ENCODE measurements around the gene PDCD1LG2. TPM values are rescaled to one million over a fixed set of nuclear protein-coding genes. Genes with fewer than 3 reads are reported as not detected.
A peak's percentile ranks its signal among the peaks of the same experiment; 100 is the strongest.

The PDCD1LG2 gene
- total RNA-seq, 6 experiments from 2014 or later = 0.49 to 2.4 (median 1.1) TPM

DNA sequence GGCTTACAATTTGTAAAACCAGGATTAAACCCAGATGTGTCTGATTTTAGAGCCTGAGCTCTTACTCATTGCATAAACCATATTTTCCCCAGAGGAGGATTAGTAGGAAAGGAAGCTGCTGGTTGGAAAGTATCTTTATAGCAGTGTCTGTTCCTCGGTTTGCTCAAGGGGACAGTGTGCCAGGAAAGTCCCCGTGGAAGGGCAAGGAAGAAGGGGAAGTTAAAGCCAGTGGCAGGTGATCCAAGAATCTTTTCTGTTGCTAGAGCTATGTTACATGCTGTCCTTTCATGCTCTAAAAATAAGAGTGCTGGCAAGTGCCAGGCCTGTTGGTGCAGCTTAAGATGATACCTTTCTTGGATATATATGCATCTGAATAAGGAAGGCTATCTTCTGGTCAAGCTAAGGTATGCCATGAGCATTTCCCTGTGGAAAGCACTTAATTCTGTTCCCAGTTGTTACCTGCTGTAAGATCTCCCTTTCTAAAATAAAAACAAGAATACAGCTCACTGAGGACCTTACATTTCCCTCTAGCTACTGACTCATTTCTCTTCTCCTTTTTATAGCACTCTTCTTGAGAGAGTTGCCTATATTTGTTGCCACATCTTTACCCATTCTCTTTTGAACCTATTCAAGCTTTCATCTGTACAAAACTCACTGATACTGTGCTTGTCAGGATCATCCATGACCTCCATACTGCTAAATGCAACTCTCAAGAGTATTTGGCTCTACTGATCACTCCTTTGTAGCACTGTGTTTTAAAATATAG, 8.0 kb downstream of the PDCD1LG2 start:
- Histone ChIP-seq H3K36me3 (no peaks in the 10 kb centered on the region), H3K4me3 (no peak overlapping the region), H3K4me1 (no peaks in the 10 kb centered on the region), H3K27ac (no peak overlapping the region), H3K9me3 (peaks cover 0 to 3% (median 0%) of the 10 kb centered on the region in 4 donors), H3K27me3 (no peaks in the 10 kb centered on the region)
- TF ChIP-seq POLR2A (IDR thresholded peaks at IDR 0.05) = no peak
- TF ChIP-seq, protein P1, sequence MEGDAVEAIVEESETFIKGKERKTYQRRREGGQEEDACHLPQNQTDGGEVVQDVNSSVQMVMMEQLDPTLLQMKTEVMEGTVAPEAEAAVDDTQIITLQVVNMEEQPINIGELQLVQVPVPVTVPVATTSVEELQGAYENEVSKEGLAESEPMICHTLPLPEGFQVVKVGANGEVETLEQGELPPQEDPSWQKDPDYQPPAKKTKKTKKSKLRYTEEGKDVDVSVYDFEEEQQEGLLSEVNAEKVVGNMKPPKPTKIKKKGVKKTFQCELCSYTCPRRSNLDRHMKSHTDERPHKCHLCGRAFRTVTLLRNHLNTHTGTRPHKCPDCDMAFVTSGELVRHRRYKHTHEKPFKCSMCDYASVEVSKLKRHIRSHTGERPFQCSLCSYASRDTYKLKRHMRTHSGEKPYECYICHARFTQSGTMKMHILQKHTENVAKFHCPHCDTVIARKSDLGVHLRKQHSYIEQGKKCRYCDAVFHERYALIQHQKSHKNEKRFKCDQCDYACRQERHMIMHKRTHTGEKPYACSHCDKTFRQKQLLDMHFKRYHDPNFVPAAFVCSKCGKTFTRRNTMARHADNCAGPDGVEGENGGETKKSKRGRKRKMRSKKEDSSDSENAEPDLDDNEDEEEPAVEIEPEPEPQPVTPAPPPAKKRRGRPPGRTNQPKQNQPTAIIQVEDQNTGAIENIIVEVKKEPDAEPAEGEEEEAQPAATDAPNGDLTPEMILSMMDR (IDR thresholded peaks at IDR 0.05) = no peak
- intact Hi-C loops (cut with DNase I) = no loop called here
- 57% methylated on average over 1 of the region's 2 CpGs for WGBS (ENCODE audit: insufficient coverage, low coverage, low lambda C conversion rate, missing lambda C conversion rate)
- ATAC-seq (peak in 1 of 4 donors; percentile 10), DNase-seq (no peak)

DNA sequence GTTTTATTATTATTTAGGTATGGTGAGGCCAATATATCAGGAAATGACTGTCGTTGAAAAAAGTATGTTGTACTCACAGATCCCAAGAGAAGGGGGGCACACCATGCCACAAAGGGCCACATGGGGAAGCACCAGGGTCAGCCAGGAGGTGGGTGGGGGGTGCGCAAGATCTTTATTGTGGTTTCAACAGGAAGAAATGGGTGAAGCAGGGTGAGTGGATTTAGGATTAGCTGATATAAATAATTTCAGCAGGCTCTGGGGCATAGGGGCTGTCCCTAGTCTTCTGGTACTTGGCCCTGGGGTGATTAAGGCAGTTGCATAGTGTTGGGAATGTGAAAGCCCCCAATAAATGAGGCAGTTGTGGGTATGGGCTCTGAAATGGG, 8.6 kb downstream of the PDCD1LG2 start:
- intact Hi-C loops (cut with DNase I) = no loop called here
- no peaks in the 10 kb centered on the region for H3K4me1 ChIP-seq
- WGBS (ENCODE audit: insufficient coverage, low coverage, low lambda C conversion rate, missing lambda C conversion rate) = 50% methylated on average over 2 of the region's 2 CpGs
- H3K4me3 ChIP-seq = no peak overlapping the region
- no peaks in the 10 kb centered on the region for H3K36me3 ChIP-seq
- no peak for ATAC-seq
- no peak overlapping the region for H3K27ac ChIP-seq
- peaks cover 0 to 3% (median 0%) of the 10 kb centered on the region in 4 donors for H3K9me3 ChIP-seq
- no peak for DNase-seq
- no peaks in the 10 kb centered on the region for H3K27me3 ChIP-seq
- TF ChIP-seq, protein P1 (IDR thresholded peaks at IDR 0.05) = no peak
- no peak for TF ChIP-seq POLR2A (IDR thresholded peaks at IDR 0.05)

DNA sequence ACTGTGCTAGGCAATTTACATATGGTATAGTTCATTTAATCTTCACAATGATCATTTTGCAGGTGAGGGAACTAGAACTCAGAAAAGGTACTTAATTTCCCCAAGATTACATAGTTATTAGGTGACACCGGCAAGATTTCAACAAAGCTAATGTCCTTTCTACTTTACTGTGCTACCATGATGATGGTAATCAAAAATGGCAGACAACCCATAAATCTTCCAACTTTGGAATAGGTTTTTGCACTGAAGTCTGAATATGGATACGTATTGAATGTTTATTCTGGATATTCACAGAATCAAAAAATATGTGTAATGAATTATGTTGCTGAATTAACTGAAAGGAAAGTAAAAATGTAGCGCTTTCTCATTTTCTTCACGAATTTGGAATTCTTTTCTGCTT, 13.8 kb downstream of the PDCD1LG2 start:
- TF ChIP-seq, protein P1 (IDR thresholded peaks at IDR 0.05) = no peak
- no peak for TF ChIP-seq POLR2A (IDR thresholded peaks at IDR 0.05)
- WGBS (ENCODE audit: insufficient coverage, low coverage, low lambda C conversion rate, missing lambda C conversion rate) = 83% methylated on average over 4 of the region's 4 CpGs
- intact Hi-C loops (cut with DNase I) = no loop called here
- Histone ChIP-seq H3K27ac (no peak overlapping the region), H3K4me3 (no peak overlapping the region), H3K4me1 (no peaks in the 10 kb centered on the region), H3K9me3 (peaks cover 0 to 3% (median 0%) of the 10 kb centered on the region in 4 donors), H3K27me3 (no peaks in the 10 kb centered on the region), H3K36me3 (no peaks in the 10 kb centered on the region)
- ATAC-seq (no peak), DNase-seq (no peak)

DNA sequence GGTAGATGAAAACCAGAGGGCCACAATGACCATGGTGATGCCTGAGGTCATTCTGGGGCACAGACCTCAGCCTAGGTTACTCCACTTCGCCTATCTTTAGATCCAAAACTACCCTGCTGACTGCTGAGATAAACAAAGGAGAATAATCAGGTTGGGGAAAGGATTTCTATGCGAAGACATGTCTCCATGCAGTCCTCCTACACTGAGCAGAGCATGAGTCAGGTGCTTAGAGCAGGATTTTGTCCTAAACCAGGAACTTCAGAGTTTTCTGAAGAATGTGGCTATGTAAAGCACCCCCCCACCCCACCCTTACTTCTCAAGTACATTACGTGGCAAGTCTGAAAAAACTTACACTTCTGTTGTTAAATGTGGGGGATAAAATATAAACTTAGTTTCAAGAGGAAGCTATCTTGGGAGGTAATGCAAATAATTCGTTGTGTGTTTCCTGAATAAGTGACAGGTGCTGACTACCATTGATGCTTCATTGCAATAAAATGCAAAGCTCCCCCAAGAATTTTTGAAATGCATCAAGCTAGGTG, 19.4 kb downstream of the PDCD1LG2 start:
- WGBS (ENCODE audit: insufficient coverage, low coverage, low lambda C conversion rate, missing lambda C conversion rate) = 23% methylated on average over 2 of the region's 4 CpGs
- ATAC-seq (no peak), DNase-seq (no peak)
- H3K4me3 ChIP-seq = no peak overlapping the region
- intact Hi-C loops (cut with DNase I) = no loop called here
- H3K27me3 ChIP-seq = no peaks in the 10 kb centered on the region
- H3K4me1 ChIP-seq = no peaks in the 10 kb centered on the region
- H3K36me3 ChIP-seq = no peaks in the 10 kb centered on the region
- no peak overlapping the region for H3K27ac ChIP-seq
- H3K9me3 ChIP-seq = no peaks in the 10 kb centered on the region
- TF ChIP-seq POLR2A (IDR thresholded peaks at IDR 0.05) = no peak
- TF ChIP-seq, protein P1 (IDR thresholded peaks at IDR 0.05) = no peak

All from right lobe of liver (tissue), 6 donors.